SIG-M5 treated with dmso at 0.1 percent for 504 hours (cell line): ENCODE measurements around the gene OR2T35.
"Not testable (repeated sequence)": the region's sequence is repeated elsewhere in the genome, so short reads cannot be mapped to it uniquely, and the experiment has no call there.

ENCODE experiments used
- DNase-seq: peaks from one replicate; lab custom pipeline; 2025; ENCODE audit not compliant: unreplicated experiment; lab: John Stamatoyannopoulos, UW

OR2T35 gene

GRCh38 chr1:248645178-248645577, at the start of gene OR2T35:
Gene OR2T35, minus strand, starts transcription at chr1:248645278. Its CDS starts 6,020 bp downstream, at chr1:248639258.
- DNase-seq = not testable (repeated sequence)

DNA sequence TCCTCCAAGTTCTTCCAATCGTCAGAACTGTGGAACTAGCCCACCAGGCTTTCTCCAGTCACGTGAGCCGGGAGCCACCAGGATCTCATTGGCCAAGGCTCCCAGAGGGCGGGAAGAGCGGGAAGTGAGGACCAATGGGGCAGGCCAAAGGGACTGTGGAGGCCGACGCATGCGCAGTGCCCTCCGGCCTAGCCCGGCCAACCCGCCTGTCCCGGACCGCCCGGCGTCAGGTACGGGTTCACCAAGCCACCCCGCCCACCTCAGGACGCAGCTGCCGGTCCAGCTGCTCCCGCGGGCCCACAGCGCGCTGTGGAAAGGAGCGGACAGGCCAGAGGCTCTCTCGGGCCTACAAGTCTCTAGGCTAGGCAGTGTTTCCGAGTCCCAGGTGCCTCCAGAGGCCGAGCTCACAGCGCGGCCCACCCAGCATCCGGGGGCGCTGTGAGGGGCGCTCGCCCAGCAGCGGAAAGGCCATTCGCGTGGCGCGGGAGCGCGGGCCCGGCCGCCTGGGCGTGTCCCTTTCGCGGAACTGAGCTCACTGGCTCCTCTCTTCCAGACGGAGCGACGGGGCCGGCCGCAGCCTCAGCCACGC, 46.6 kb upstream of the OR2T35 start:
- no peak for DNase-seq

GRCh38 chr1:248688527-248689298, 43.6 kb upstream of the OR2T35 start:
- no peak for DNase-seq

GRCh38 chr1:248686815-248687214, 41.7 kb upstream of the OR2T35 start:
- peak; percentile 35 for DNase-seq

- no peak for DNase-seq
Measured at GRCh38 chr1:248681651-248682050, 36.6 kb upstream of the OR2T35 start.

GRCh38 chr1:248670003-248670402, 24.9 kb upstream of the OR2T35 start:
- no peak for DNase-seq

GRCh38 chr1:248663453-248664328, 18.6 kb upstream of the OR2T35 start:
- DNase-seq = not testable (repeated sequence)

- not testable (repeated sequence) for DNase-seq
Measured at GRCh38 chr1:248656797-248657196, 11.7 kb upstream of the OR2T35 start.

GRCh38 chr1:248655354-248655753, 10.3 kb upstream of the OR2T35 start, which contains the start of gene OR2T27:
Gene OR2T27, minus strand, starts transcription at chr1:248655528. Its CDS starts 4,644 bp downstream, at chr1:248650884.
- not testable (repeated sequence) for DNase-seq

DNA sequence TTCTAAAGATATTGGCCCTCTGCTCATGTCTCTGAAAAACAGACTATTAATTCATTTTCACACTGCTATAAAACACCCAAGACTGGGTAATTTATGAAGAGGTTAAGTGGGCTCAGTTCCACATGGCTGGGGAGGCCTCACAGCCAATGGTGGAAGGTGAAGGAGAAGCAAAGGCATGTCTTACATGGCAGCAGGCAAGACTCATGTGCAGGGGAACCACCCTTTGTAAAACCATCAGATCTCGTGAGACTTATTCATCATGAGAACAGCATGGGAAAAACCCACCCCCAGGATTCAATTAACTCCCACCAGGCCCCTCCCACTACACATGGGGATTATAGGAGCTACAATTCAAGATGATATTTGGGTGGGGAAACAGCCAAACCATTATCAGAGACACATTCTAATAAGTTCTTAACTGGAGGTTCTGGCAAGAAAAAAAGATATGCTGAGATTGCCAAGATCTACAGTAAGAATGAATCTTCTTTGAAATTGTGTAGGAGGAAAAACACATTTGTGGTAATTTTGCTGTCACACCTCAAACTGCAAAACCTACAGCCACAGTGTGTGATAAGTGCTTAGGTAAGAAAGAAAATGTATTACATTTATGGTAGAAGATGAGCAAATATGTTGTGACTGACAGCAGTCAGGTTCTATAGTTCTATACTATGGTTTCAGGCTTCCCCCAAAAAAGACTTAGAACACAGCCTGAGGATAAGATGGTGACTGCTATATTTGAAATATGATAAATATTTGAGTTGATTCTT, 3.9 kb upstream of the OR2T35 start:
- not testable (repeated sequence) for DNase-seq

- not testable (repeated sequence) for DNase-seq
Measured at GRCh38 chr1:248642971-248643651, 2.0 kb downstream of the OR2T35 start.

DNA sequence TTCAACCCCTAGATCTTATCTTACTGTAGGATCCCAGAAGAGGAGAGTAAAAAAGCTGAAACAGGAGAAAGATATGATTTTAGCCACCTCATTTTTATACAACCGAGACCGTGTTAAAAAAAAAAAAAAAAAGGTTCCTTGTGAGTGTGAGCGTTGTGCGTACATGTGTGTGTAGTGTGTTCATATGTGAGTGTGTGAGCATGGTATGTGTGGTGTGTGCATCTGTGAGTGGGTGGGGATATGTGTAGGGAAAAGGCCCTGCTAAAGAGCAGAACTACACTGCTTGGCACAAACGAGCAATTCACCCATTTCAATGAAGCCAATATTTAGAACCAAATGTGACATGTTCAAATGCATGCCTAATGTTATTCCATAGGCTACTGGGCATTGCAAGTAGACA, 3.5 kb downstream of the OR2T35 start:
- DNase-seq = not testable (repeated sequence)

GRCh38 chr1:248640906-248641305, 4.2 kb downstream of the OR2T35 start:
- DNase-seq = not testable (repeated sequence)

DNA sequence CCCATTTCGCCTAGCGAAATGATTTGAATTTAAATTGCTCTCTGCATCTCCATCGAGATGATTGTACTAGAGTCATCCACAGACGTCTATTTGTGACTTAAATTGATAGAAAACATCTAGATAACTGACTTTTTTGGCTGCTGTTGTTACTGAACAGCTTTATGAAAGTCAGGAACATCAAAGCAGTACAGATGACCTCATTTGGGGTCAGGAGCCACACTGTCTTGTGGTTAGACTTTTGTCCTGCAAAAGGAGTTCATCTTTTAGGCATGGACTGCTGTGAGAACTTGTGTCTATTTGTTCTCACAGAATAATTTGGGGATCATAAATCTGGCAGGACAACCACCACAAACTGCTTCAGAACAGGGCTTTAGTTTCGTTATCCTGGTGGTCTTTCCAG, 5.4 kb downstream of the OR2T35 start:
- DNase-seq = not testable (repeated sequence)

GRCh38 chr1:248636612-248637011, 8.5 kb downstream of the OR2T35 start:
- not testable (repeated sequence) for DNase-seq

GRCh38 chr1:248634991-248635390, 10.1 kb downstream of the OR2T35 start, which contains the start of gene OR2T11:
Gene OR2T11, minus strand, starts transcription at chr1:248635091. Its CDS starts 7,963 bp downstream, at chr1:248627128.
- not testable (repeated sequence) for DNase-seq

GRCh38 chr1:248631354-248632008, 13.6 kb downstream of the OR2T35 start:
- peak; percentile 31 for DNase-seq

DNA sequence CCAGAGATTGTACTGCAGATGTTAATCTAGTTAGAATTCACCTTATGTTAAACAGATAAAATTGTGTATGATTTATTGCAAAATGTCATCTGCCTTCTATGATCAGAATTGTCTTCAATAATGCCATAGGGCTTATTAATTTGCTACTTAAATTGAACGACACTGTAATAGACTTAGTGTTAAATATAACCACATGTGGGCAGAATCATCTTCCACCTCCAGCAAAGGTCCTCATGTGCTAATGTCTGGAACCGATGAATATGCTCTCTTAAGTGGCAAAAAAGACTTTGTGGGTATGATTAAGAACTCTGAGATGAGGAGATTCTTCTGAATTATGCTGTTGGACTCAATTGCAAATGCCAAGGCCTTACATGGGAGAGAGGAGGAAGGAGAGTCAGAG, 14.5 kb downstream of the OR2T35 start:
- no peak for DNase-seq
